HG02943 (cell line): ENCODE measurements around the gene ATP6V1C2.

Source experiments
- ATAC-seq: cut with Tn5 transposase; IDR thresholded peaks from one replicate; pipeline ENCODE4 v1.9.1; 2021; ENCODE audit warnings: mild to moderate bottlenecking, low read depth, moderate library complexity; ENCODE audit not compliant: unreplicated experiment

ATP6V1C2 gene

DNA sequence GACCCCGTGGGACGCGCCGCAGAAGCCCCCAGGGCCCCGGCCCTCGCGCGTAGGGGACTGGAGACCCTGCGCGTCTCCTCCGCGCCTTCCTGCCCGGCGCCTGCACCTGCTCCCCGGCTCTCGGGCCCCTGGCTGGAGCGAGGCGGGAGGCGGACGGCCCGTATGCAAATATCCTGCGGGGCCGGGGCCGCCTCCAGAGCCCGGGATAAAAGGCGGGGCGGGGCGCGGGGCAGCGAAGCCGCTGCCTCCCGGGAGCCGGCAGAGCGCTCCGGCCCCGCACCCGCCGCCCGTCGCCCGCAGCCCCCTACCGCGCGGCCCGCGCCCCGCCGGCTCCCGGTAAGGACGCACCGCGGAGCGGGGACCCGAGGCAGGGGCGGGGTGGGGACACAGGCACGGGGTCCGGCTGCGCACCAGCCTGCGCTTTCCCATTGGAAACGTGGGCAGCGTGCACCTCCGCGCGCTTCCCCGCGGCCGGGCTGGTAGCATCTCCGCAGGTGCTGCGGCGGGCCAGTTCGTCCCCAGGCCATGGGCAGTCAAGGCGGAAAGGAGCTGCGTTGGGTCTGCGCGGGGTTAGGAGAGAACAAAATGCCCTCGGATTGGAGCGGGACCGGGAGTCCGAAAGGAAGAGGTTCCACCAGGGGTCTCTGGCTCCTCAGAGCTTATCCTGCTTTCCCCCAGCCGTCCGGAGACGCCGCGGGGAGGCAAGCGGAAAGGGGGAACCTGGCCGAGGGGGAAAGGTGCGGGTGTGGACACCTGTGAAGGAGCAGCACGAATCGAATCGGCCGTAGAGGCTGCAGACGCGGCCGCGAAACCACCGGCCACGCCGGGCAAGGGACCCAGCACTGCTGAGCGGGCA is at the start of gene ATP6V1C2:
Gene ATP6V1C2, plus strand, starts transcription at position 235 of the 856 bp plus-strand sequence. CDS start 1,220 bp downstream, outside the sequence.
- no peak for ATAC-seq

GRCh38 chr2:10675131-10675530 is 46.3 kb upstream of the ATP6V1C2 start:
- ATAC-seq = no peak

- ATAC-seq = no peak
Observed at GRCh38 chr2:10678225-10678624, 43.2 kb upstream of the ATP6V1C2 start.

- no peak for ATAC-seq
Observed at GRCh38 chr2:10680214-10680613, 41.2 kb upstream of the ATP6V1C2 start.

DNA sequence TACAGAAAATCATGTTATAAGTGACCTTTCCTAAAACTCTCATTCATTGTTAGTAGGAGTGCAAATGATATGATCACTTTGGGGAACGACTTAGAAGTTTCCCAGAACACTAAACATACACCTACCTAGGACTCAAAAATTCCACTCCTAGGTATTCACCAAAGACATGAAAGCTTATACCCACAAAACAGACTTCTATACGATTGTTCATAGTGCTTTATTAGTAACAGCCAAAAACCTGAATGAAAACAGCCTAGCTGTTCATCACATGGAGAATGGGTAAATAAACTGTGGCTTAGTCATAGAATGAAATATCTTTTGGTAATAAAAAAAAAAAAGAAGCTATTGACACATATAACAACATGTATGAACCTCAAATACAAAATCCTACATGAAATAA is 40.5 kb upstream of the ATP6V1C2 start:
- no peak for ATAC-seq

- ATAC-seq = no peak
Observed at GRCh38 chr2:10686176-10686730, 35.2 kb upstream of the ATP6V1C2 start.

- ATAC-seq = peak; percentile 23
Observed at GRCh38 chr2:10688921-10689807, 32.3 kb upstream of the ATP6V1C2 start.

DNA sequence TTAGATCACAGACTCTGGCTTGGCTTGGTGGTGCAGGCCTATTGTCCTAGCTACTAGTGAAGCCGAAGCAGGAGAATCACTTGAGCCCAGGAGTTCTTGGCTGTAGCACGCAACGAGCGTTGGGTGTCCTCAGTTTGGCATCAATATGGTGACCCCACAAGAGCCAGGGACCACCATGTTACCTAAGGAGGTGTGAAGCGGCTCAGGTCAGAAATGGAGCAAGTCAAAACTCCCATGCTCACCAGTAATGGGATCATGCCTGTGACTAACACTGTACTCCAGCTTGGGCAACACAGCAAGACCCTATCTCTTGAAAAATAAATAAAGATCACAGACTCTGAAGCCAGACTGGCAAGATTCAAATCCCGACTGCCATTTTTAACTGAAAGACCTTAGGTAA is 29.9 kb upstream of the ATP6V1C2 start:
- no peak for ATAC-seq

DNA sequence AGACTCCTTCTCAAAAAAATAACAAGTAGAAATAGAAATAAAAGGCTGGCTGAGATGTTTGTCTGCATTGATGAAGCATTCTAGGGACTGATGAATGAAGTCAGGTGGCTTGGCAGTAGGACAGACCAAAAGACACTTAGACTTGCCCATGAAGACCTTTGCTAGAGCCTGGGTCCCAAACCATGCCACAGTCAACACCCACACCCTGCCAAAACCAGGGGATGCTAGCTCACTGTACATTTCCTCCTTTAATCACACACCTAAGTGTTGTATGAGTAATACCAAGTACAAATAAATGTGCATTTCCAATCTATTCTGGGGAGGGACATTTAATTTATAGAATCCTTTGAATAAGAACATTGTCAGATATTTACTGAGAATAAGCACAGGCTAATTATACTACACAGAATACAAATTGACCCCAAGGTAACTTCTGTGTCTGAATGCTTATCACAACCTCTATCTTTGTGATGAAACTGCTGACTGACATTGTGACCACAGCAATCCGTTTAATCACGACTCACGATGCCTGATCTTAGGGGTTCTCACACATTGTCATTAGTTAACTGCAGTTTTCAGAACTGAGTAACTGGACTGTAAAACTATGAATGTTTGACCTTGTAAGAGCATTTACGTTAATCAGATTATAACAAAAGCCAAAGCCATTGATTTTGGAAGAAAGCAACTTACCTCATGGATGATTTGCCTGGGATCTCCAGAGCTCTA is 21.2 kb upstream of the ATP6V1C2 start:
- no peak for ATAC-seq

GRCh38 chr2:10704034-10704594 is 17.3 kb upstream of the ATP6V1C2 start:
- no peak for ATAC-seq

GRCh38 chr2:10706033-10706432 is 15.4 kb upstream of the ATP6V1C2 start:
- no peak for ATAC-seq

DNA sequence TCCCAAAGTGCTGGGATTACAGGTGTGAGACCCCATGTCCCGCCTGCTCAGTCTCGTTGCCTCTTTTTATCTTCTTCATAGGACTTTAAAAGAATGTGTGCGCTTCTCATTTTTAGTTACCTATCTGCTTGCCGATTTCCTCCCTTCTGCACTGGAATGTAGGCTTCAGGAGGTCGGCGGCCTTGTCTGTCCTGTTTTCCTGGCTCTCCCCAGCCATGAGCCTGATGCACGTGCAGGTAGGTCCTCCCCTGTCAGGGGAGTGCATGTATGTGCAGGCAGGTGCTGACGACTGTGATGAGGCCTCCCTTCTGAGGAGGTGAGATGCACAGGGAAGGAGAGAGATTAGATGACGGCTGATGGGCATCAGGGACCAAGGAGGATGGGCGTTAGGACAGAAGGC is 13.6 kb upstream of the ATP6V1C2 start:
- ATAC-seq = no peak

- ATAC-seq = no peak
Observed at GRCh38 chr2:10709290-10709939, 12.0 kb upstream of the ATP6V1C2 start.

DNA sequence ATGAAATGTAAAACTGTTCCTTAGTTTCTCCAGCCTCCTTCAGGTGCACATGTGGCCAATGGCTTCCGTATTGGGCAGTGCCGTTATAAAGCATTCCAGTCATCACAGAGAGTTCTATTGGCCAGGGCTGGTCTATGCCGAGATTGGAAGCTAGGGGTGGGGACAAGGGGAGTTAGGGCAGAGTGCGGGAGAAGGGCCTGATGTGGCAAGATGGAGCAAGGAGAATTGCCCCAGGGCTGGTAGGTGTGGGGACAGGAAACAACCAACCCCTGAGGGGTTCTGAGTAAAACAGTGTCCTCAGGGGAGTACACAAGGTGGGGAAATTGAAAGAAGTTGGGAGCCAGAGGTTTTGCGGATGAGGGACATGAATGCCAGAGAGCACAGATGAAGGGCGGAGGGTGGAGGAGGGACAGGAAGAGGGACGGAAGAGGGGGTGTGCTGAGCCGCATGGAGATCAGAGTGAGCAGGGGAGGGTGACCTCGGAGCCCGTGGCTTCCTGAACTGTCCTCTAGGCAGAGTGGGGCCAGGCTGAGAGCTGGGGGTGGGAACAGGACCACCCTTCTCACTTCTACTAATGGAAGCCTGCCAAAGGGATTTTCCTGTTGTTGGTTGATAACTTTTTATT is 9.1 kb upstream of the ATP6V1C2 start:
- no peak for ATAC-seq

GRCh38 chr2:10716581-10716980 is 4.8 kb upstream of the ATP6V1C2 start:
- no peak for ATAC-seq

DNA sequence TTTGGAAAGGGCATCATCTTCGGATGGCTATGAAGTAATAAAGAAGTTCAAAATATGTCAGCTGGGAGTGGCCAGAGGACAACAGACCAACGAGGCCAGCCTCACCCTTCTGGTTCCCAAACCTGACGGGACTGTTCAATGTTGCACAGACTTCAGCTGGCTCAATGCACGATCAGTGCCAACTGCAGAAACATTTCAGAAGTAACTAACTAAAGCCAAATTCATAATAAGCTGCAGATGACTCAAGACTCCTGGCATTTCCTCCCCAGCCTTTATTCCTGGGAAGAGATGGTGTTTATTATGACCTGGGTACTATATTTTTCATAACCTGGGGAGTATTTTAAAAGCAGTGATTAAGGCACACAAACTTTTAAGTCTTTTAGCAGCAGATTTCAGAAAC is 3.8 kb upstream of the ATP6V1C2 start:
- ATAC-seq = no peak

DNA sequence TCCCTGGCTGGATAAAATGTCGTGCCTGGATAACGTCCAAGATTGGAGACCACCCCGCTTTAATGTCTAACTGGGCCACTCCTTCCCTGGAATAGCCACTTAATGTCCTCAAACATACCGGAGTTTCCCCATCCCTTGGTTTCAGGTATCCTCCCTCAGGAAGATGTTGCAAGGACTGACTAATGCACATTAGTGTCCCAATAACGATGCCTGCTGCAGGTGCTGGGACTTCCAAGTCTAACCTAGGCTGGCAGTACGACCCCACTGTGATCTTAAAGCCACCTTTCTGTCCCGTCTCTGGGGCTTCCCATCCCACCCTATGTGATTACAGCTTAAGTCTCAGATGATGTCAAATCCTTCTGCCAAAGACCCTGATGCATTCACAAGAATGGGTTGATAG is 1.1 kb upstream of the ATP6V1C2 start:
- ATAC-seq = no peak

GRCh38 chr2:10720947-10721395 is 459 bp upstream of the ATP6V1C2 start:
- no peak for ATAC-seq

GRCh38 chr2:10722252-10722825 is 909 bp downstream of the ATP6V1C2 start:
- ATAC-seq = no peak
